CD8-positive, alpha-beta memory T cell (primary cell): Measurements from ENCODE around the gene TAGAP. TPM values are rescaled to one million over a fixed set of nuclear protein-coding genes. Genes with fewer than 3 reads are reported as not detected.
"Not testable (repeated sequence)": the region's sequence is repeated elsewhere in the genome, so short reads cannot be mapped to it uniquely, and the experiment has no call there.

Experiments used
- CTCF ChIA-PET: fragments of 350-600 bp; sonication (Branson Sonifier 250); formaldehyde crosslinking; loops from one replicate; lab custom pipeline; 2021; ENCODE audit warnings: antibody characterized with exemption; lab: Charles Lee
- POLR2A ChIA-PET: fragments of 350-600 bp; sonication (Branson Sonifier 250); formaldehyde crosslinking; loops from one replicate; lab custom pipeline; 2021; ENCODE audit warnings: antibody characterized with exemption; lab: Charles Lee
- DNase-seq, 5 donors: peaks; one replicate each; pipeline versions ENCODE4 v3.0.0 to v3.0.0-alpha.2; 2020 to 2022; ENCODE audit warnings: mixed read lengths in 1 of 5
- H3K27ac ChIP-seq: one replicate; pipeline ENCODE4 v1.7.0; 2013; ENCODE audit warnings: low read depth, mild to moderate bottlenecking, low read length, moderate library complexity
- H3K27me3 ChIP-seq: 2 replicates; pipeline ENCODE4 v1.7.0; 2013; ENCODE audit warnings: low read length, mild to moderate bottlenecking; ENCODE audit not compliant: insufficient read depth, poor library complexity, severe bottlenecking
- H3K36me3 ChIP-seq: 2 replicates; pipeline ENCODE4 v1.7.0; 2013; ENCODE audit warnings: mild to moderate bottlenecking, low read length, moderate library complexity; ENCODE audit not compliant: insufficient read depth
- H3K4me1 ChIP-seq: 2 replicates; pipeline ENCODE4 v1.7.0; 2013; ENCODE audit warnings: mild to moderate bottlenecking, low read length, moderate library complexity; ENCODE audit not compliant: insufficient read depth
- H3K4me3 ChIP-seq: 2 replicates; pipeline ENCODE4 v1.7.0; 2013; ENCODE audit warnings: mild to moderate bottlenecking, low read length
- H3K9me3 ChIP-seq: 2 replicates; pipeline ENCODE4 v1.7.0; 2013; ENCODE audit warnings: mild to moderate bottlenecking, low read length
- H3K27ac Mint-ChIP-seq, 8 donors: one replicate each; pipeline ENCODE4 v1.8.0; 2020 to 2021; ENCODE audit warnings: mixed read lengths in 8 of 8, mild to moderate bottlenecking in 6 of 8, inconsistent platforms in 3 of 8, moderate library complexity in 3 of 8
- H3K27me3 Mint-ChIP-seq, 2 donors: one replicate each; pipeline ENCODE4 v1.8.0; 2020 to 2021; ENCODE audit warnings: mixed read lengths in 2 of 2, mild to moderate bottlenecking in 1 of 2, moderate library complexity in 1 of 2
- H3K36me3 Mint-ChIP-seq, 3 donors: one replicate each; pipeline ENCODE4 v1.8.0; 2020 to 2021; ENCODE audit warnings: mixed read lengths in 3 of 3, inconsistent platforms in 1 of 3, mild to moderate bottlenecking in 1 of 3
- H3K4me1 Mint-ChIP-seq, 3 donors: one replicate each; pipeline ENCODE4 v1.8.0; 2020 to 2021; ENCODE audit warnings: mixed read lengths in 3 of 3, inconsistent platforms in 1 of 3, mild to moderate bottlenecking in 1 of 3
- H3K4me3 Mint-ChIP-seq, 7 donors: one replicate each; pipeline ENCODE4 v1.8.0; 2020 to 2021; ENCODE audit warnings: mixed read lengths in 7 of 7, mild to moderate bottlenecking in 6 of 7, moderate library complexity in 4 of 7, inconsistent platforms in 2 of 7
- H3K9me3 Mint-ChIP-seq, 5 donors: one replicate each; pipeline ENCODE4 v1.8.0; 2020 to 2022; ENCODE audit warnings: mixed read lengths in 5 of 5, mild to moderate bottlenecking in 3 of 5, moderate library complexity in 2 of 5, inconsistent platforms in 1 of 5
- polyA plus RNA-seq: library from polyadenylated mRNA; unstranded; fragments of 300-500 nt; fragmentation: Illumina TruSeq; gene quantifications from one replicate; pipeline ENCODE4 v1.2.3, GENCODE V29; 2021
- total RNA-seq, 2 experiments: library from RNA; stranded (reverse); gene quantifications; one replicate each; pipeline ENCODE4 v1.2.3, GENCODE V29; 2021

The TAGAP gene
- total and polyA plus RNA-seq, 3 experiments from 2014 or later: 140 to 193 (median 145) TPM

- no peaks in the 10 kb centered on the region for H3K9me3 Mint-ChIP-seq
- POLR2A ChIA-PET: interaction anchor here (0.6 to 1.4 kb wide), 5 partner anchors 8 to 1658 kb away, joined by 3 to 6 read pairs (median 3); no protein-coding TSS in a partner anchor
- peaks cover 79 to 95% (median 87%) of the 10 kb centered on the region in 3 donors for H3K4me1 Mint-ChIP-seq
Measured at GRCh38 chr6:159037756-159038290, 7.0 kb downstream of the TAGAP start.

GRCh38 chr6:159036673-159037072 is 8.1 kb downstream of the TAGAP start:
- H3K36me3 Mint-ChIP-seq: peaks cover 44 to 74% (median 46%) of the 10 kb centered on the region in 3 donors
- Histone ChIP-seq H3K27ac (no peak overlapping the region), H3K4me1 (peaks cover 59% of the 10 kb centered on the region), H3K4me3 (no peak overlapping the region), H3K9me3 (no peaks in the 10 kb centered on the region), H3K36me3 (peaks cover 59% of the 10 kb centered on the region), H3K27me3 (no peaks in the 10 kb centered on the region)
- ChIA-PET CTCF (interaction anchor here (1.8 to 11.8 kb wide), 4 partner anchors 28 to 98 kb away, joined by 4 to 288 read pairs (median 8); no protein-coding TSS in a partner anchor), POLR2A (no interaction called here)
- no peaks in the 10 kb centered on the region for H3K27me3 Mint-ChIP-seq
- DNase-seq: peak in 2 of 5 donors; percentile 27 to 29
- peak overlapping the region; percentile 62 to 100 (median 71) for H3K4me3 Mint-ChIP-seq
- H3K9me3 Mint-ChIP-seq: no peaks in the 10 kb centered on the region
- peak overlapping the region; percentile 83 to 100 (median 90) for H3K27ac Mint-ChIP-seq
- H3K4me1 Mint-ChIP-seq: peaks cover 74 to 91% (median 79%) of the 10 kb centered on the region in 3 donors

More at GRCh38 chr6:159037756-159038290, 7.0 kb downstream of the TAGAP start:
- peak overlapping the region; percentile 72 to 100 (median 99) for H3K4me3 Mint-ChIP-seq
- Histone ChIP-seq H3K27ac (no peak overlapping the region), H3K4me3 (no peak overlapping the region), H3K4me1 (peaks cover 65% of the 10 kb centered on the region), H3K36me3 (peaks cover 65% of the 10 kb centered on the region), H3K27me3 (no peaks in the 10 kb centered on the region), H3K9me3 (no peaks in the 10 kb centered on the region)
- peaks cover 55 to 86% (median 55%) of the 10 kb centered on the region in 3 donors for H3K36me3 Mint-ChIP-seq
- no peak for DNase-seq
- peak overlapping the region; percentile 76 to 100 (median 95) for H3K27ac Mint-ChIP-seq
- no peaks in the 10 kb centered on the region for H3K27me3 Mint-ChIP-seq
- CTCF ChIA-PET: interaction anchor here (1.8 to 11.8 kb wide), 3 partner anchors 26 to 90 kb away, joined by 4 to 288 read pairs (median 100); no protein-coding TSS in a partner anchor

GRCh38 chr6:159035891-159036290 is 8.9 kb downstream of the TAGAP start:
- Mint-ChIP-seq H3K9me3 (no peaks in the 10 kb centered on the region), H3K27ac (peak overlapping the region; percentile 71 to 100 (median 90)), H3K4me3 (peak overlapping the region in 6 of 7 donors; percentile 19 to 100 (median 63)), H3K36me3 (peaks cover 36 to 66% (median 39%) of the 10 kb centered on the region in 3 donors), H3K27me3 (no peaks in the 10 kb centered on the region), H3K4me1 (peaks cover 66 to 83% (median 71%) of the 10 kb centered on the region in 3 donors)
- H3K4me1 ChIP-seq: peaks cover 51% of the 10 kb centered on the region
- no peak for DNase-seq
- no peaks in the 10 kb centered on the region for H3K27me3 ChIP-seq
- H3K9me3 ChIP-seq: no peaks in the 10 kb centered on the region
- peaks cover 51% of the 10 kb centered on the region for H3K36me3 ChIP-seq
- no peak overlapping the region for H3K27ac ChIP-seq
- ChIA-PET CTCF (interaction anchor here (2.3 to 11.8 kb wide), 3 partner anchors 27 to 98 kb away, joined by 7 to 288 read pairs (median 8); no protein-coding TSS in a partner anchor), POLR2A (interaction anchor here (0.7 to 1.6 kb wide), 2 partner anchors 9 to 27 kb away, joined by 3 to 5 read pairs; partner anchors contain the start of gene TAGAP)
- no peak overlapping the region for H3K4me3 ChIP-seq

- POLR2A ChIA-PET: interaction anchor here (1.1 kb wide), 1 partner anchor 19 kb away, joined by 3 read pairs; no protein-coding TSS in a partner anchor
- no peak for DNase-seq
- Mint-ChIP-seq H3K27me3 (no peaks in the 10 kb centered on the region), H3K36me3 (peaks cover 14 to 41% (median 23%) of the 10 kb centered on the region in 3 donors), H3K27ac (peak overlapping the region in 7 of 8 donors; percentile 34 to 87 (median 73)), H3K4me3 (no peak overlapping the region), H3K4me1 (peaks cover 43 to 58% (median 46%) of the 10 kb centered on the region in 3 donors), H3K9me3 (no peaks in the 10 kb centered on the region)
- H3K4me1 ChIP-seq: peaks cover 29% of the 10 kb centered on the region
- CTCF ChIA-PET: interaction anchor here (1.1 to 2.2 kb wide), 5 partner anchors 9 to 73 kb away, joined by 3 to 8 read pairs (median 3); no protein-coding TSS in a partner anchor
- no peaks in the 10 kb centered on the region for H3K27me3 ChIP-seq
- H3K27ac ChIP-seq: no peak overlapping the region
- peaks cover 33% of the 10 kb centered on the region for H3K36me3 ChIP-seq
- no peak overlapping the region for H3K4me3 ChIP-seq
- no peaks in the 10 kb centered on the region for H3K9me3 ChIP-seq
Measured at GRCh38 chr6:159033160-159034049, 11.4 kb downstream of the TAGAP start.

DNA sequence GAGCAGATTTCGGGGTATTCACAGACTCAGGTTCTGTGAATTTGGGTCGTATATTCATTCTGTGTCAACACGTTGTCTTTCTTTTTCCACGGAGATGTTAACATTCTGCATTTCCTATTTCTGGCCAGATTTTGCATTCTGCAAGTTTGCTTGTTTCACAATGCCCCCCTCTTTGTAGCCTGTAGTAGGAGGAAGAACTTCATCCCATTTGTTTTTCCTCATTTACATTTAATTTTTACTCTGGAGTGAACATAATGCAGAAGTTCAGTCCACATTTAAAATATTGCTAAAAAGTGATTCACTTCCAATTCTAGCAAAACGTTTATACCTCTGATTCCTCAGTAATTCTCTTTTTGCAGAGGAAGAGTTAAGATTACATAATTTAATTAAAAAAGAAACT is 12.9 kb downstream of the TAGAP start:
- CTCF ChIA-PET: interaction anchor here (0.7 to 2.2 kb wide), 4 partner anchors 12 to 31 kb away, joined by 3 to 8 read pairs (median 4); no protein-coding TSS in a partner anchor
- no peak for DNase-seq
- POLR2A ChIA-PET: interaction anchor here (1.1 kb wide), 1 partner anchor 379 kb away, joined by 3 read pairs; no protein-coding TSS in a partner anchor
- H3K27ac Mint-ChIP-seq: peak overlapping the region in 4 of 8 donors; percentile 6 to 33 (median 16)
- H3K4me1 Mint-ChIP-seq: peaks cover 32 to 44% (median 32%) of the 10 kb centered on the region in 3 donors
- H3K36me3 Mint-ChIP-seq: peaks cover 13 to 28% (median 15%) of the 10 kb centered on the region in 3 donors
- Histone ChIP-seq H3K27ac (no peak overlapping the region), H3K4me1 (peaks cover 16% of the 10 kb centered on the region), H3K9me3 (no peaks in the 10 kb centered on the region), H3K27me3 (no peaks in the 10 kb centered on the region), H3K4me3 (no peak overlapping the region), H3K36me3 (peaks cover 22% of the 10 kb centered on the region)
- H3K27me3 Mint-ChIP-seq: no peaks in the 10 kb centered on the region
- H3K9me3 Mint-ChIP-seq: peaks cover 0 to 3% (median 0%) of the 10 kb centered on the region in 5 donors
- H3K4me3 Mint-ChIP-seq: no peak overlapping the region

GRCh38 chr6:159030168-159030567 is 14.6 kb downstream of the TAGAP start:
- no peak overlapping the region for H3K27ac ChIP-seq
- no peaks in the 10 kb centered on the region for H3K4me1 ChIP-seq
- ChIA-PET CTCF (no interaction called here), POLR2A (no interaction called here)
- Mint-ChIP-seq H3K27me3 (no peaks in the 10 kb centered on the region), H3K36me3 (peaks cover 10 to 23% (median 18%) of the 10 kb centered on the region in 3 donors), H3K4me3 (no peak overlapping the region), H3K4me1 (peaks cover 16 to 27% (median 18%) of the 10 kb centered on the region in 3 donors), H3K9me3 (peaks cover 6 to 14% (median 11%) of the 10 kb centered on the region in 5 donors), H3K27ac (peak overlapping the region in 2 of 8 donors; percentile 8 to 19)
- H3K9me3 ChIP-seq: no peaks in the 10 kb centered on the region
- H3K4me3 ChIP-seq: no peak overlapping the region
- H3K36me3 ChIP-seq: peaks cover 6% of the 10 kb centered on the region
- no peaks in the 10 kb centered on the region for H3K27me3 ChIP-seq
- no peak for DNase-seq

GRCh38 chr6:159025224-159025623 is 19.6 kb downstream of the TAGAP start:
- H3K27me3 ChIP-seq, POLR2A ChIA-PET, H3K4me1 Mint-ChIP-seq, DNase-seq, H3K27ac ChIP-seq, H3K4me1 ChIP-seq, H3K4me3 ChIP-seq, H3K27me3 Mint-ChIP-seq, H3K36me3 ChIP-seq, H3K9me3 ChIP-seq: not testable (repeated sequence)
- Mint-ChIP-seq H3K4me3 (peak overlapping the region in 1 of 7 donors; percentile 18), H3K36me3 (peaks cover 9 to 51% (median 20%) of the 10 kb centered on the region in 3 donors), H3K9me3 (peaks cover 21 to 36% (median 28%) of the 10 kb centered on the region in 5 donors), H3K27ac (peak overlapping the region in 2 of 8 donors; percentile 27 to 56)
- CTCF ChIA-PET: interaction anchor here (1.1 to 3.4 kb wide), 3 partner anchors 16 to 109 kb away, joined by 3 to 11 read pairs (median 4); no protein-coding TSS in a partner anchor
